PC-3 (cell line): ENCODE data around the gene MYO1F. TPM values are rescaled to one million over a fixed set of nuclear protein-coding genes. Genes with fewer than 3 reads are reported as not detected.

Source experiments
- ATAC-seq: fragments of 200-7000 bp; cut with Tn5 transposase; 2 replicates; pipeline ENCODE4 v1.9.1; 2020; ENCODE audit warnings: mild to moderate bottlenecking, moderate library complexity
- BruUV-seq: library from RNA; stranded (reverse); fragments of 400-500 nt; replicated peaks from 2 replicates; lab custom pipeline; 2021; lab: Mats Ljungman, UMichigan
- CTCF ChIA-PET: fragments of 300-600 bp; sonication (Branson Sonifier 250); formaldehyde crosslinking; loops from one replicate; lab custom pipeline; 2022; ENCODE audit warnings: antibody characterized with exemption; lab: Charles Lee
- POLR2A ChIA-PET: fragments of 300-600 bp; sonication (Branson Sonifier 250); formaldehyde crosslinking; loops from one replicate; lab custom pipeline; 2022; ENCODE audit warnings: antibody characterized with exemption; ENCODE audit not compliant: unreplicated experiment; lab: Charles Lee
- DNase-seq: peaks from one replicate; pipeline ENCODE4 v3.0.0-alpha.2; 2015
- H2AFZ ChIP-seq: fragments of 300-600 bp; sonication (generic); 2 replicates; pipeline ENCODE4 v1.6.0; 2016; ENCODE audit warnings: antibody characterized with exemption, low read length
- H3F3A ChIP-seq: fragments of 300-600 bp; sonication (generic); one replicate; pipeline ENCODE4 v1.6.0; 2017; ENCODE audit warnings: antibody characterized with exemption, low read length, control low read depth, mild to moderate bottlenecking; ENCODE audit not compliant: unreplicated experiment
- H3K27ac ChIP-seq: fragments of 300-600 bp; sonication (generic); 2 replicates; pipeline ENCODE4 v1.5.1; 2016; ENCODE audit warnings: mild to moderate bottlenecking, low read length
- H3K27me3 ChIP-seq: fragments of 300-600 bp; sonication (generic); 2 replicates; pipeline ENCODE4 v1.6.1; 2016; ENCODE audit warnings: low read length, mixed read lengths
- H3K36me3 ChIP-seq: fragments of 300-600 bp; sonication (generic); 2 replicates; pipeline ENCODE4 v1.6.1; 2016; ENCODE audit warnings: low read depth, mixed run types, low read length, mixed read lengths
- H3K4me1 ChIP-seq: fragments of 300-600 bp; sonication (generic); 2 replicates; pipeline ENCODE4 v1.5.1; 2016; ENCODE audit warnings: low read length; ENCODE audit not compliant: insufficient read depth
- H3K4me2 ChIP-seq: fragments of 300-600 bp; sonication (generic); 2 replicates; pipeline ENCODE4 v1.6.0; 2016; ENCODE audit warnings: low read length
- H3K4me3 ChIP-seq: fragments of 300-600 bp; sonication (generic); 2 replicates; pipeline ENCODE4 v1.5.1; 2016; ENCODE audit warnings: mild to moderate bottlenecking, low read length, mixed read lengths
- H3K79me2 ChIP-seq: fragments of 300-600 bp; sonication (generic); 2 replicates; pipeline ENCODE4 v1.6.1; 2017; ENCODE audit warnings: low read length, mixed read lengths
- H3K9ac ChIP-seq: fragments of 300-600 bp; sonication (generic); 2 replicates; pipeline ENCODE4 v1.6.0; 2016; ENCODE audit warnings: mild to moderate bottlenecking, low read length
- H3K9me2 ChIP-seq: fragments of 300-600 bp; sonication (generic); replicated peaks from 2 replicates; pipeline ENCODE4 v1.6.1; 2016; ENCODE audit warnings: mixed run types, low read length, mixed read lengths
- H3K9me3 ChIP-seq: fragments of 300-600 bp; sonication (generic); 2 replicates; pipeline ENCODE4 v1.6.1; 2016; ENCODE audit warnings: low read length, mixed read lengths
- H4K20me1 ChIP-seq: fragments of 300-600 bp; sonication (generic); 2 replicates; pipeline ENCODE4 v1.6.1; 2016; ENCODE audit warnings: low read length, mixed read lengths
- CTCF ChIP-seq: fragments of 300-600 bp; sonication (generic); conservative IDR thresholded peaks from 2 replicates; pipeline ENCODE4 v1.5.1; 2017; ENCODE audit warnings: antibody characterized with exemption, low read depth, mild to moderate bottlenecking, low read length
- EZH2 ChIP-seq: fragments of 300-600 bp; sonication (generic); IDR thresholded peaks from one replicate; pipeline ENCODE4 v1.6.1; 2017; ENCODE audit warnings: antibody characterized with exemption, mild to moderate bottlenecking, low read length; ENCODE audit not compliant: unreplicated experiment
- EZH2phosphoT487 ChIP-seq: fragments of 300-600 bp; sonication (generic); IDR thresholded peaks from 2 replicates; pipeline ENCODE4 v1.6.1; 2018; ENCODE audit warnings: mild to moderate bottlenecking, antibody characterized with exemption, low read length, borderline replicate concordance
- intact Hi-C: fragments of 100-400 bp; cut with micrococcal nuclease; formaldehyde crosslinking; loops from 2 replicates; pipeline ENCODE4 v1.9.0; 2023
- total RNA-seq: library from RNA; depleted of rRNA; stranded (reverse); fragments of >200 nt; gene quantifications from 2 replicates; pipeline ENCODE4 v1.2.3, GENCODE V29; 2014

The MYO1F gene
- total RNA-seq, 1 experiment from 2014 or later = 2.0 TPM

- no peaks in the 10 kb centered on the region for H3K9me3 ChIP-seq
- no peak overlapping the region for H2AFZ ChIP-seq
- POLR2A ChIA-PET = no interaction called here
- ATAC-seq (no peak), DNase-seq (no peak)
- H3F3A ChIP-seq = no peaks in the 10 kb centered on the region
- peaks cover 50% of the 10 kb centered on the region for H3K79me2 ChIP-seq
- no peaks in the 10 kb centered on the region for H3K9me2 ChIP-seq
- H3K4me1 ChIP-seq = no peaks in the 10 kb centered on the region
- no TSS peak for BruUV-seq
- no peak overlapping the region for H3K4me3 ChIP-seq
- H3K9ac ChIP-seq = no peak overlapping the region
- H3K27ac ChIP-seq = no peak overlapping the region
- CTCF ChIA-PET = no interaction called here
- TF ChIP-seq EZH2phosphoT487 (no peak), EZH2 (no peak), CTCF (no peak)
- H3K36me3 ChIP-seq = peaks cover 67% of the 10 kb centered on the region
- intact Hi-C loops = no loop called here
- H4K20me1 ChIP-seq = peaks cover 44% of the 10 kb centered on the region
- H3K4me2 ChIP-seq = no peak overlapping the region
- H3K27me3 ChIP-seq = no peaks in the 10 kb centered on the region
Observed at GRCh38 chr19:8483165-8483564, 94.1 kb downstream of the MYO1F start.

GRCh38 chr19:8482696-8483095, 94.5 kb downstream of the MYO1F start:
- BruUV-seq = no TSS peak
- Histone ChIP-seq H3K9me3 (no peaks in the 10 kb centered on the region), H3K9ac (no peak overlapping the region), H3K27me3 (no peaks in the 10 kb centered on the region), H4K20me1 (peaks cover 49% of the 10 kb centered on the region), H3K36me3 (peaks cover 67% of the 10 kb centered on the region), H3K9me2 (no peaks in the 10 kb centered on the region), H2AFZ (no peak overlapping the region), H3K4me2 (no peak overlapping the region), H3K79me2 (peaks cover 55% of the 10 kb centered on the region), H3K4me1 (no peaks in the 10 kb centered on the region), H3F3A (no peaks in the 10 kb centered on the region), H3K4me3 (no peak overlapping the region), H3K27ac (no peak overlapping the region)
- intact Hi-C loops = no loop called here
- DNase-seq (no peak), ATAC-seq (no peak)
- CTCF ChIA-PET = no interaction called here
- TF ChIP-seq CTCF (no peak), EZH2 (no peak), EZH2phosphoT487 (no peak)
- POLR2A ChIA-PET = no interaction called here

- H2AFZ ChIP-seq = no peak overlapping the region
- H3K9me3 ChIP-seq = no peaks in the 10 kb centered on the region
- peaks cover 66% of the 10 kb centered on the region for H3K36me3 ChIP-seq
- TF ChIP-seq EZH2 (no peak), CTCF (no peak), EZH2phosphoT487 (no peak)
- intact Hi-C loops = no loop called here
- DNase-seq (no peak), ATAC-seq (no peak)
- BruUV-seq = no TSS peak
- no peaks in the 10 kb centered on the region for H3K4me1 ChIP-seq
- POLR2A ChIA-PET = no interaction called here
- H3K4me2 ChIP-seq = no peak overlapping the region
- CTCF ChIA-PET = interaction anchor here (0.6 kb wide), 1 partner anchor 37 kb away, joined by 3 read pairs; no protein-coding TSS in a partner anchor
- peaks cover 64% of the 10 kb centered on the region for H3K79me2 ChIP-seq
- no peaks in the 10 kb centered on the region for H3F3A ChIP-seq
- H3K9ac ChIP-seq = no peak overlapping the region
- no peaks in the 10 kb centered on the region for H3K27me3 ChIP-seq
- no peaks in the 10 kb centered on the region for H3K9me2 ChIP-seq
- H4K20me1 ChIP-seq = peaks cover 52% of the 10 kb centered on the region
- no peak overlapping the region for H3K4me3 ChIP-seq
- no peak overlapping the region for H3K27ac ChIP-seq
Observed at GRCh38 chr19:8481616-8482015, 95.6 kb downstream of the MYO1F start.
